ENCODE data around the gene DLGAP5.

DLGAP5 gene

GRCh38 chr14:55129428-55130195 is 61.8 kb downstream of the DLGAP5 start:
- DNase-seq (ENCODE audit: low spot score): no peak

GRCh38 chr14:55129086-55129427 is 62.3 kb downstream of the DLGAP5 start, which contains the start of gene LGALS3:
Gene LGALS3, plus strand, starts transcription at chr14:55129252. Its CDS starts 8,122 bp downstream, at chr14:55137374.
- DNase-seq (ENCODE audit: low spot score): no peak

- no peak for DNase-seq (ENCODE audit: low spot score)
Measured at GRCh38 chr14:55128386-55129085, 62.8 kb downstream of the DLGAP5 start.

DNA sequence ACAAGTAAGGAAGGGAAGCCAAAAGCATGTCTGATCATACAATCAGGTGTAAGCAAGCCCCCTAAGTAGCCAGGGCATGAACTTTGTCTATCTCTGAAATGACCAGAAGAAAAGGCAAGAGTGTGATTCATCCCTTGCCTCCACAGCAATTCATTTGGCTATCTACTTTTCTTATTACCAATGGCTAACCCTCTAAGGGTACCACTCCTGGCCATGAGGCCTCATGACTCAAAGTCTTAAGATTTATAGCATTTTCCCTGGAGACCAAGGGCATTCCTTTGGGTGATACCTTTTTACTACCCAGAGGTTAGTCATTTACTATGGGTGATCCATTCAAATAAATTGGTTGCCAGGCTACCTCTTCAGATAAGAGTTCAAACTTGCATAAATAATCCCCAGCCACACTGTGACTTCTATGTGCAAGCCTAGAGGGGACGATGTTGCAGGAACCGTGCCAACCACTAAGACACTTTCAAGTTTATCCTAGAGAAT is 63.9 kb downstream of the DLGAP5 start:
- no peak for DNase-seq (ENCODE audit: low spot score)

GRCh38 chr14:55126932-55127459 is 64.4 kb downstream of the DLGAP5 start:
- DNase-seq (ENCODE audit: low spot score): no peak

DNA sequence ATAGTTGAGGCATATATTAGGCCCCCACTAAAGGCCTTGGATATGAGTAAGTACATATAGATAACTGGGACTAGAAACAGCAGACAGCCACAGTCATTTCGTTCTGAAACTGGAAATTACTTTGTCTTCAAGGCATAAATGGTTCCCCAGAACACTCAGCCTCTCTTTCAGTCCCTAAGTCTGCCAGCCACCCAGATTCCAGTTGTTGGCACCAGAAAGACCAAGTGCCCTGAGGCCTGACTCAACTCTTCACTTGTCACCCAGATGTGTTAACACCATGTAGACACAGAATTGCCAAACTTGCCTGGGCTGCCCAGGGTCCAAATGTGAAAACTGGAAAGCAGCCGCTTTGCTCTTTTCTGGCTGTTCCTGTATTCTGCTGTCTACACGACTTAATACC is 65.4 kb downstream of the DLGAP5 start:
- no peak for DNase-seq (ENCODE audit: low spot score)

GRCh38 chr14:55125403-55125802 is 66.0 kb downstream of the DLGAP5 start:
- no peak for DNase-seq (ENCODE audit: low spot score)

DNA sequence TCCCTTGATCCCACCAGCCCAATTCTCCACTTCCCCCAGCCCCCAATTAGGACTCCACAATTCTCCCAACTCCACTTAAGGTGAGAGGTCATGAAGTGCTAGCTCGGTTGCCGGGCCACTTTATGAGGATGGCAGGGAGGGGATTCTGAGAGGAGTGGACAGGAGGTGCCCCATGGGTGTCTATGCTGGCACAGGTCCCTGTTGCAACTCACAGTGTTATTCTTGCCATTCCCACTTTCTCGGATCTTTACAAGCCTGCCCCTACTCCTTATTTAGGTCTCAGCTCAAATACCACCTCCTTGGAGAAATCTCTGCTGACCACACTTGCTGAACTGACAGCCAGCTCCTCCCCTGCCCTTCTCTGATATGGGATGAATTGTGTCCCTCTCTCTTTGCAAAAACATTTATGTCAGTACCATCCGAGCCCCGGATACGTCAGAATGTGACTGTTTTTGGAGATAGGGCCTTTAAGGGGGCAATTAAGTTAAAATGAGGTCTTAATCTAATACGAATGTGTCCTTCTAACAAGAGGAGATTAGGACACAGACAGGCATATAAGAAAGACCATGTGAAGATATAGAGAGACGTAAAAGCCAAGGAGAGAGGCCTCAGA is 66.5 kb downstream of the DLGAP5 start:
- DNase-seq (ENCODE audit: low spot score): no peak

DNA sequence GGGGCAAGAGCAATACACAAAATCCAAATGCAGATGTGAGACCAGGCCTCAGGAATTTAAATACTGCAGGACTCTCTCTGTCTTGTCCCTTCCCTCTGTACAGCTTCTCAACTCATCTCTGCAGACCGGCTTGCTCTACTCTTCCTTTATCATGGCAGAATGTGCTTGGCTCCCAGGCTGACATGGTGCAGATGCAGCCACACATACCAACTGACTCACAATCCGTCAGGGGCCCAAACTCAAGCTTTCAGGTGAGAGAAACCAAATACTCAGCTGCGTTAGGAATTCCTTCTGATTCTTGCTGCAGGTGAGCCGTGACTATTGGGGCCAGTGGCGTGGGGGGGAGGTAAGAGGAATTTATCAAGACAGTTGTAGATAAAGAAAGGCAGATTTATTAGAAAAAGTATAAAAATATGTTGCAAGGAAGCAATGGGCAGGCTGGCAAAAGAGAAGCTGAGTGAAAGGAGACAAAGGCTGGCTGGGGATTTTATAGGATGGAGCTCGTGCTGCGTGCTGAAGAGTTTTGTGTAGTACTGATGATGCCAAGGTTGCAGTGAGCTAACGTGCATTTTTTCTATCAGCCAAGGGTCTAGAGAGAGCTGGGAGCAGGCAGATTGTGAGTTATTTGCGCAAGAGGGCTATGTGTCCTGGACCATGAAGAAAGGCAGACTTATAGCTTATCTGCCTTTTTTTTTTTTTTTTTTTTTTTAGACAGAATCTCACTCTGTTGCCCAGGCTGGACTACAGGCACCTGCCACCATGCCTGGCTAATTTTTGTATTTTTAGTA is 67.3 kb downstream of the DLGAP5 start:
- no peak for DNase-seq (ENCODE audit: low spot score)

DNA sequence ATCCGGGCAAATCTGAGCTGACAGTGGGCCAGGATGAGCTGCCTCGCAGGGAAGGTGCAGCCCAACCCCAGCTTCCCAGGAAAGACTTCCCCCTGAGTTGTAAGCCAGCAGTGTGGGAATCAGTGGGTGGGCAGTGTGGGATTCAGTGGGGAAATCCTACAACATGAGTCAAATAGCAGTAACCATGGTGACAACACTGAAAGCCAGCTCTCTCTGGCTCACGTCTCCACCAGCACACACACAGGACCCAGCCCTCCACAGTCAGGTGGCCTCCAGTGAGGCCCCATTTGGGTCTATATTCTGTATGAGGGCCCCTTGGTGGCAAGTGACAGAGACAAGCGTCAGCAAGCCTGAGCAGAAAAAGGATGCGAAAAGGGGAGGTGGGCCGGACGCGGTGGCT is 68.3 kb downstream of the DLGAP5 start:
- DNase-seq (ENCODE audit: low spot score): no peak

GRCh38 chr14:55122440-55122986 is 68.9 kb downstream of the DLGAP5 start:
- no peak for DNase-seq (ENCODE audit: low spot score)

- no peak for DNase-seq (ENCODE audit: low spot score)
Measured at GRCh38 chr14:55121628-55122439, 69.6 kb downstream of the DLGAP5 start.

GRCh38 chr14:55120571-55121495 is 70.6 kb downstream of the DLGAP5 start:
- DNase-seq (ENCODE audit: low spot score): no peak

- no peak for DNase-seq (ENCODE audit: low spot score)
Measured at GRCh38 chr14:55118761-55119160, 72.6 kb downstream of the DLGAP5 start.

DNA sequence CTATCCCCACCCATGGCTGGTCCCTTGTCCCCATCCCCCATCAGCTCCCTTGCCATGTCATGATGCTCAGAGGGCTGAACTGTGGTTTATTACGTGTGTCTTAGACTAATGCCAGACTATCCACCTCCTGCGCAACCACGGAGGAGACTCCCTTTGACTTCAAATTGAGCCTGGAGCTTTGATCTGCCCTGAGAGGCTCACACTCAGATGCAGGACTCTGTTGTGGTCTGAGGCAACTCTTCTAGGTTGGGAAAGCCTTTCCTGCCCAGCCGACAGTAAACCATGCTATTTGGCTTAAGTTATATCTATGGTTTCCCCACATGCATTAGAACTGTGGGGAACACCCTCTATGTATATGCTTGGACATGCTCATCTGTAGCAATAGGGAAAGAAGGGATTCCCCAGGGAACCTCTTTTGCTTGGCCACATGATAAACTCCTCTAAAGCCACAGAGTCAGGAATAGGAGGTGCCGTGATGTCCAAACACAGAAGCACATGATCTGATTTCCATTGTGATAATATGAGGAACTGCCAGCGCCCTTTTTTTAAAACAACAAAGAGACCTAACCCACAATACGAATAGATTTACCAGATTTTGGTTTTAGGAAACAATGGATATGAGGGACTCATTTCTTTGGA is 73.5 kb downstream of the DLGAP5 start:
- no peak for DNase-seq (ENCODE audit: low spot score)

DNA sequence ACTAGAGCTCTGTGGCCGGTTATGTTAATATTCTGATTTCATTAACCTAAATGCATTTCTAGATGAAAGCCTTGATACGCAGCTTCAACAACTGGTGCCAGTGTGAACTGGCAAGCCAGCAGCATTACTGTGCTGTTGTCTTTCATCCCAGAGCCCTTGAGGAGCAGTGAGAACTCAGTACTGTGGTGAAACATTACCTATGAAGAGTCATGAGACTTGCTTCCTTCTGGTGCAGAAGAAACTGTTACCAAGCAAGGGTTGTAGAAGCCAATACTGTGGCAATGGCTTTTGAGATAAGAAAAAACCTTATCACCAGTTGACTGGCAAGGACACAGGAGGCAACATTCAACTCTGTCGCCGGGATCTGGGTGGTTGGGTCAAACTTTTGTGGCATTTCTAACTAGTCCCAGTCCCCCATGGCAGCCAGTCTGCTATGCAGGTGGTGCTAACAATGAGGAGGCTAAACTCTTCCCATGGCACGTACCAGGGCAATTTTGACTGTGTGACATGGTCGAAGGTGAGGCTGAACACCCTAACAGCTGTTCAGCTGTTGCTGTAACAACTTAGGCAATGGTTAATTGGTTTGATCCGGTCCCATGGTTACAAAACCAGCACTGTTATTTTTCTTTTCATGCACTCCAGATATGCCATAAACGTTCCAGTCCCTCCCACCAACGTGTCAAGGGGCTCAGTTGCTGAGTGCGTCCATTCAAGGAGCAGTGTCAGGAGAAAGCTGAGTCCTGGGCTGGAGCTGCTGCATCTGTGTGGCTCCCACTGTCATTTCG is 74.9 kb downstream of the DLGAP5 start:
- no peak for DNase-seq (ENCODE audit: low spot score)

DNA sequence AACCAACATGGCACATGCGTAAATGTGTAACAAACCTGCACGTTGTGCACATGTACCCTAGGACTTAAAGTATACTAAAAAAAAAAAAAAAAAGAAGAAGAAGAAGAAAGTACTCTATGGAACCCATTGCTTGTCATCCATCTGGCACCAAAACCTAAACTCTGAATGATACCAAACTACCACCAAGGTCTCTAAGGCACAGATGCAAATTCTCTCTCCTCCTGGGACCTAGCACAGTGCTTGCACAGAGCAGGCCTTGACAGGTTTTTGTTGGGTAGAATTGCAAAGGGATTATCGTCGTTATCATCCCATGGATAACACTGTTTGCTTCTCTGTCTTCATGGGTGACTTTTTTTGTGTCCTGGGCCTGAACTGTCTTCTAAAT is 75.5 kb downstream of the DLGAP5 start:
- no peak for DNase-seq (ENCODE audit: low spot score)

DNA sequence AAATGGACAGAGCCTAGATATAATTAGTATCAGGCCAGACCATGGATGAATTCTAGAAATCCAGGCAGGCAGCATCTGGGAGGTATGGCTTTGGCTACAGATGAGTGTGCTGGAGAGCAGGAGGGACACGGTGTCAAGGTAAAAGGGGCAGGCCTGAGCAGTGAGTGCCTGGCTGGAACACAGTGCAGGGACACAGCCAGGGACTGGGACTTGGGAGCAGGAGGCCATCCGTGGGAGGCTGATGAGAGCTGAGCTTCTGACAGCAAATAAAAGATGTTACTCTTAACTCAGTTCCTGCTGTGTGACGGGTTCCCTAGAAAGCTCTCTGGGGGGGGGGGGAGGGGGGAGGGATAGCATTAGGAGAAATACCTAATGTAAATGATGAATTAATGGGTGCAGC is 75.9 kb downstream of the DLGAP5 start:
- DNase-seq (ENCODE audit: low spot score): no peak
